HG03354 (cell line): ENCODE data around the gene OR10R2.
"Not testable (repeated sequence)": the region's sequence is repeated elsewhere in the genome, so short reads cannot be mapped to it uniquely, and the experiment has no call there.

Source experiments
- ATAC-seq: cut with Tn5 transposase; IDR thresholded peaks from one replicate; pipeline ENCODE4 v1.9.1; 2021; ENCODE audit warnings: mild to moderate bottlenecking; ENCODE audit not compliant: unreplicated experiment, poor library complexity, severe bottlenecking

The OR10R2 gene

GRCh38 chr1:158471920-158472319 lies at the start of gene OR10R2:
OR10R2 (plus strand) TSS chr1:158472220; CDS start chr1:158472326, 106 bp downstream.
- no peak for ATAC-seq

- ATAC-seq, result no peak
These were observed 47.0 kb upstream of the OR10R2 start for GRCh38 chr1:158425027-158425426.

GRCh38 chr1:158426137-158426536 lies 45.9 kb upstream of the OR10R2 start, which contains the start of gene OR10K2:
OR10K2 (minus strand) TSS chr1:158426237; CDS start chr1:158420866, 5,371 bp downstream.
- ATAC-seq, result no peak

GRCh38 chr1:158430163-158430562 lies 41.9 kb upstream of the OR10R2 start:
- ATAC-seq, result not testable (repeated sequence)

GRCh38 chr1:158434741-158435140 lies 37.3 kb upstream of the OR10R2 start:
- ATAC-seq, result no peak

- ATAC-seq, result no peak
These were observed 26.6 kb upstream of the OR10R2 start for GRCh38 chr1:158445376-158445775.

GRCh38 chr1:158454537-158454936 lies 17.5 kb upstream of the OR10R2 start:
- ATAC-seq, result no peak

- no peak for ATAC-seq
These were observed 14.8 kb upstream of the OR10R2 start for GRCh38 chr1:158457246-158457645.

- no peak for ATAC-seq
These were observed 13.8 kb upstream of the OR10R2 start for GRCh38 chr1:158458263-158458662.

- no peak for ATAC-seq
These were observed 10.5 kb upstream of the OR10R2 start, which contains the start of gene OR10K1 for GRCh38 chr1:158461534-158461933. OR10K1 (plus strand) TSS chr1:158461834; CDS start chr1:158465562, 3,728 bp downstream.

- ATAC-seq, result no peak
These were observed 13.4 kb downstream of the OR10R2 start for GRCh38 chr1:158485455-158485854.

- no peak for ATAC-seq
These were observed 19.3 kb downstream of the OR10R2 start for GRCh38 chr1:158491316-158491715.

GRCh38 chr1:158493054-158493453 lies 21.0 kb downstream of the OR10R2 start:
- no peak for ATAC-seq

GRCh38 chr1:158494796-158495195 lies 22.8 kb downstream of the OR10R2 start:
- no peak for ATAC-seq

- ATAC-seq, result no peak
These were observed 24.4 kb downstream of the OR10R2 start for GRCh38 chr1:158496374-158496773.

- no peak for ATAC-seq
These were observed 34.5 kb downstream of the OR10R2 start for GRCh38 chr1:158506369-158506987.

GRCh38 chr1:158507511-158507910 lies 35.5 kb downstream of the OR10R2 start:
- no peak for ATAC-seq

- ATAC-seq, result no peak
These were observed 37.6 kb downstream of the OR10R2 start for GRCh38 chr1:158509471-158510156.

GRCh38 chr1:158516966-158517365 lies 44.9 kb downstream of the OR10R2 start:
- ATAC-seq, result no peak

- ATAC-seq, result no peak
These were observed 48.0 kb downstream of the OR10R2 start for GRCh38 chr1:158520021-158520420.

- ATAC-seq, result no peak
These were observed 49.1 kb downstream of the OR10R2 start for GRCh38 chr1:158520955-158521665.
